NCI-H1105 (cell line): ENCODE data around the gene USP46.

Experiments
- DNase-seq: peaks from one replicate; lab custom pipeline; 2025; lab: John Stamatoyannopoulos, UW

The USP46 gene

DNA sequence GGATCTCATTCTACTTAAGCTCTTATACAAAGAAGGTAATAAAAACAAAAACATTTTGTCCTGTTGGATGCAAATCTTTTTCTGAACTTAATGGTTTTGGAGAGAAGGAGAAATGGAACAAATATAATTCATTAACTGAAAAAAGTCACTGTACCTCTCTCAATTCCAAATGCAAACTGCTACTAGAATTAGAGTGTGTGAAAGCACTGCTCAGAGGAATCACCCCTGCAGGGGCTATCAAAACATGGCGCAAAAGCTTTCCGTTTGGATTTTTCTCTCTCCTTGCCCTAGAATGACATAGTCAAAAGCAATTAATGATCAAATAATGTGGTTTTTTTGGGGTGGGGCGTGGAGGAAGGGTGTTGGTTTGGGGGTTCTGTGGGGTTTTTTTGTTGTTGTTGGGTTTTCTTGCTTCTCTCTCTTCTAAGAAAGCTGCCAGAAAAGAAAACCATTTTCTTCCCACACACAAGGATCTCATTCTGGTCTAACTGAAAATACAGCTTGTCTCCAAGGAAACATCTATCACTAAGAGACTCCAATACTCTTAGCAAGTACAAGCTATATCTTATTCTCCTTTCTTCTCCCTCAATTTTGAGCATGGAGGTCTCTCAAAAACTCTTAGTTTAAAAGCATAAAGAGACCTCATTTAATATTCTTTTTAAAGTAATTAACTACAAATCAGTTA lies 41.6 kb downstream of the USP46 start:
- DNase-seq = no peak

DNA sequence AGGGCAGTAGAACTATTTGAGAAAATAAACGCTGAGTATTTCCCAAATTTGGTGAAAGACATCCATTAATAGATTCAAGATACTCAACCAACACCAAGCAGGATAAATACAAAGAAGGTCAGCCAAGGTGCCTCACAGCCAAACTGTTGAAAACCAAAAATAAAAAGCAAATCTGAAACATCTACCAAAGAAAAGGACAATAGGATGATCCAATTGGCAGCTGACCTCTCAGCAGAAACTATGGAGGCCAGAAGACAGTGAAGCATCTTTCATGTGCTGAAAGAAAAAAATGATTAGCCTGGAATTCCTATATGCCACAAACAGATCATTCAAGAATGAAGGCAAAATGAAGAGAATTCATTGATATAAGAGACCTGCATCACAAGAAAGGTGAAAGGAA lies 44.9 kb downstream of the USP46 start:
- DNase-seq = no peak

DNA sequence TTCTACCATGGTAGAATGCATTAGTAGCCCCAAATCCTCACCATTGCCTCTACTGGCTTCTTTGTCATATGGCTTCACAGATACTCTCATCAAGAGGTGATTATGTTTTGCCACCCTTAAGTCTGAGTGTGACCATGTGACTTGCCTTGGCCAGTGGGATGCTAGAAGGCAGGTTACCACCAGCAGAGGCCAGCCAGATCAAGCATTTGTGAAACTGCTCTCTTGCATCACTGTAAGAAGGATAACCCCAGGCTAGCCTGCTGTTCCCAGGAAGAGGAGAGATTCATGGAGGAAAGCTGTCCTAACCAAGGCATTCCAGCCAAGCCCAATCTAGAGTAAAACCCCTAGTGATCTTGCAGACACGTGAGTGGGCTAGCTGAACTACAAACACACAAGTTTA lies 46.8 kb downstream of the USP46 start:
- DNase-seq = no peak

DNA sequence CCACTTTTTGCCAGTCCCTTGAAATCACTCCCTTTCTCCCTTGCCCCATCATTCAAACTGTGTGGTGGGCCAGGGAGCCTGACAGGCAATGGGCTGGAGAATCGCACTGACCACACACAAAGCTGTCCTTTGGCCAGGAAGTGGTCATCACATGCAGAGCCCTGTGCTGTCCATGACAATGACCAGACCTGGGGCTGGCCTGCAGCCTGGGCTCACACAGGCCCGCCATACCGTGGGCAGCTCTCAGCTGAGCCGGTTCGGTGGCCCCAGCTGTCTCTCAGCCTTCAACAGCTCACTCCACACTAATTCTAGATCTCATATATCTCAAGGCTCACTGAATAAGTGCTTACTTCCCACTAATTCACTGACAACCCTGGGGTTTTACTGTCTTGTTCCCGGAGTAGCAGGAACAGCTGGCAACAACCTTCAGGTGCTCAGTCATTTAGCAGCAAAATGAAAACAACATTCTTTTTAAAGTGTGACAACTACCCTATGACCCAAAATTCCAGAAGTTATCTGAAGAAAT lies 48.0 kb downstream of the USP46 start:
- no peak for DNase-seq

DNA sequence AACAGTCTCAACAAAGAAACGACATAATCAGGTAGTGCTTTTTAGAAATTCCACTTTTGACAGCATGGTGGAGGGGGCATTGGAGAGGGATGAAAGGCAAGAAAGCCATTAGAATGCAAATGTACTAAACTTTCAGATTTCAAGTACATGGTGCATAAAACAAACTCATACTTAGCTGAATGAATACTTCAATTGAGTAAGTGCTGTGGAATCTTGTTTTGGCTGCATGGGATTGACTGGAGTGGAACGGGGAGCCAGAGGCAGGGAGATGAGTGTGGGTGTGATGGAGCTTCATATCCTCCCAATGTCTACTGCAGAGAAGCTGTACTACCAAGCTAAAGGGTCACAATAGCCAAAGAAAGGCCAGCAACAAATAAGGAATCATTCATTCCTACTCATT lies 52.4 kb downstream of the USP46 start:
- DNase-seq = no peak

DNA sequence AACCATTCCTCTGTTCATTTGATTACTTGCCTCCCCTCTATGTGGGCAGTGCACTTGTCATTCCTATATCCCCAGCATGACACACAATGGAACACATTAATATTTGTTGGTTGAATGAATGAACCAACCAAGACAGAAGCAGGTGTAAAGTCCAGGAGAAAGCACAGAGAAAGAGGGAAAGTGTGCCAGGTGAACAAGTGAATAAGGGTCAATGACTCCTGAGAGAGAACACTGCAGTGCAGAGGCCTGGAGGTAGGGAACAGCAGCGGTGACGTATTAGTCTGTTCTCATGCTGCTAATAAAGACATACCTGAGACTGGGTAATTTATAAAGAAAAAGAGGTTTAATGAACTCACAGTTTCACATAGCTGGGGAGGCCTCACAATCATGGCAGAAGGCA lies 53.1 kb downstream of the USP46 start:
- no peak for DNase-seq

DNA sequence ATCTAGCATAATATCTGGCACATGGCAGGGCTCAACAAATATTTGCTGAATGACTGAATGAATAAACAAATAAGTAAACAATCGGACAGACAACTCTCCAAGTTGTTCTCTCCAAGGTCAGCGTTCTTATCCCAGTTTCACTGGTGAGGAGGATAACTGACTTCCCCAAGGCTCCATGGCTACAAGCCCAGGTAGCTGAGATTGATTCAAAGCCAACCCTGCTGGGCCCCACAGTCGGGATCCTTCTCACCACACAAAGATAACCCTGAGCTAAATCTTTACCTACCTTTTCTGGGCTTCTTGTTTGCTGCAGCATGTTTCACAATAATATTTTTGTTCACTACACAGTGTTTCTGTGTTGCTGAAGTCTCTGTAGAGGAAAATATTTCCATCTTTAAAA lies 54.9 kb downstream of the USP46 start:
- no peak for DNase-seq

DNA sequence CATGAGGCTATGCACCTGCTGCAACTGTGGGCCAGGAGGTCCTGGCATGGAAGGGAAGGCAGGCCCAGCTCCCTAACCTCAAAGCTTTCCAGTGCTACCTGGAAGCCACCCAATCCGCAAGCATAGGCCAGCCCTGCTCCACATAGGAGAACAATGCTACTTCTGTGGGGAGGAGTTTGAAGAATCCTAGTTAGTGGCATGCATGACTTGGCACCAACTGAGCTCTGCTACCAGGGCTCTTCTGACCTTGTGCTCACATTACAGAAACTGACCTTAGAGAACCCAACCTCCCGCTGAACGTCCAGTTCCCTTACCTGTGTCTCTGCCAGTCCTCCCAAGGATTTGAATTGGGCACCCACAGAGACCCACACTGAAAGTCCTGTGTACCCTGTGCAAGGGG lies 58.8 kb downstream of the USP46 start:
- no peak for DNase-seq

DNA sequence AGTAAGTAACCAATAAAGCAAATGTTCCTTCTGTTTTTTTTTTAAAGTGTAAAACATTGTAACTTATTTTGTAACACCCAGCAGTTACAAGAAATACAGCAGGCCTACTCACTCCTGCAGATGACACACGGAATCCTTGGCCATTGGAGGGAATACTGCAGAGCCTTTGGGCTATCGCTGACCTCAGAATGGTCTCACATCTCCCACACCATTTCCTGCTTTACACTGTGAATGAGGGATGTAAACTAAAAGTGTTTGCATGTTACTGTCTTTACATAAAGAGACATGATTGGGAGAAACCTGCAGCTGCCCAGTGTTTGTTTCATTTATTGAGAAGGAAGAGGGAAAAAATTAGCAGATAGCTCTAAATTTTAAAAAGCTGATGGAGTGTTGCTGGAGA lies 64.1 kb downstream of the USP46 start:
- DNase-seq = no peak

DNA sequence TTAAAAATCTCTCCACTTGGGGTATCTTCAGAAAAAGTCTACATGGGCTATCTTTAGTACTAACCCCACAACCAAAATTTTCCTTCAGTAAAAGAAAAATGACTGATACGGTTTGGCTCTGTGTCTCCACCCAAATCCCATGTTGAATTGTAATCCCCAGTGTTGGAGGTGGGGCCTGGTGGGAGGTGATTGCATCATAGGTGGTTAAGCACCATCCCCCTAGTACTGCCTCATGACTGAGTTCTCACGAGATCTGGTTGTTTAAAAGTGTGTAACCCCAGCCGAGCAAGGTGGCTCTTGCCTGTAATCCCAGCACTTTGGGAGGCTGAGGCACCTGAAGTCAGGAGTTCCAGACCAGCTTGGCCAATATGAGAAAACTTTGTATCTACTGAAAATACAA lies 66.8 kb downstream of the USP46 start:
- no peak for DNase-seq

DNA sequence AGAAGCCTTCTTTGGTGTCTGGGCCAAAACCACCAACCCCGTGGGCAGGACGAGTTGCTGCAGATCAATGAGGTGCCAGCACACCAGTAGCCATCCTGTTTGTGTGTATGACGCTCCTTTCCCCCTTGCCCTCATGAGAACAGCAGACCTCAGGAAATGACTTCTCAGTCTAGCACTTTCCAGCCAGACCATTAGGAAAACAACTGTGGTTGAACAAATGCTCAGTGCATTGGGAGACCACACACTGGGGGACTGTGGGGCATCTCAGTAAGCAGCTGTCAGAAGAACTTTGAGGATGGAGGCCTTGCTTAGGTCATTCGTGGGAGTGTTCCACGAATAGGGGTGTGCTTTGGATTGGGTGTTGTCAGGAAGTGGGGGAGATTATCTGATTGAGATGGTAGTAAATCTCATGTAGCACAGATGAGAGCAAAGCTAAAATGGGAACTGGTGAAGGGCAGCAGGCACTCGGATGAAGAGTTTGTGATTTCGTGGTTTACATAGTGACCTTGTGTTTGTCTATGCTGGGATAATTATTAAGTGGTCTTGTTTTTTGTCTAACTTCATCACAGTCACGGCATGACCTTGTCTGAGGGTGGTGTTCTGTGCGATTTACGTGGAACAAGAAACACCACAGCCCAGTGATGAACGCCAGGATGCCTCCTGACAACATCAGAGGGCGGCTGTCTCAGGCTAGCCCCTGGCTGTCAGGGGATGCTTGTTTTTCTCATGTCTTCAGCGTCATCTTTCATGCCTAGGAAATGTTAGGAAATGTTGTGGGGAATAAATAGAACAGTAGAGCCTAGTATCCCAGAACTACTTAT lies 70.1 kb downstream of the USP46 start:
- DNase-seq = no peak

DNA sequence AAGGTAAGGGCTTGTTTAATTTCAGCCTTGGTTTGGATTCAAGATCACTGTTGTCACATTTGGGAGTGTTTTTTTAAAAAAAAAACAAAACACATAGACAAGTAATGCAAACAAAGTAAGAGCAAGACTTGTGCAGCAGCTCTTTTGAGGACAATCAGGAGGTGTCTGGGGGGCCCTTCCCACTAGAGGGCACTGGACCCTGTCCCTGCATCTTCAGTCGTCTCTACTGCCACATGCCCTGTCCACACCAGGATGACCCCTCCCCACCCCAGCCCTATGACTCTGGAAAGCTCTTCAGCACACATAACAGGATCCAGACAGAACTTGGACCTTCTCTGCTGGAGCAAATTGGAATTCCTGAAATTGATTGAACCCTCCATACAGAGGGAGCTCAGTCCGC lies 71.0 kb downstream of the USP46 start:
- DNase-seq = no peak

DNA sequence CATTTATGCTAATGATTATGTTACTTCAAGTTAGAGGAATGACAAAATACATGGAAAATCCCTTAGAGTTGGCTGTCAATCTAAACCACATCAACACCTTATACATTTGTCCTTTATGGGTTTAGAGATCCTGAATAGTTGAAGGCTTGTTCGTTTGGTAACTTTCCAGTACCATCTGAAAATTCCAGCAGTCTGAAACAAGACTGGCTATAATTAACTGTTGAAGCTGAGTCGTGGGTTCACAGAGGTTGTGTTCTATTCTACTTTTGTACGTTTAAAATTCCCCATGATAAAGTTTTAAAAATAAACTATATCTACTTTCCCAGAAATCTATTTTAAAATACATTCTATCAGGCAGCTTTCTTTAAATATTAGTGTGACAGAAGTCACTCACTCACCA lies 73.0 kb downstream of the USP46 start:
- no peak for DNase-seq

DNA sequence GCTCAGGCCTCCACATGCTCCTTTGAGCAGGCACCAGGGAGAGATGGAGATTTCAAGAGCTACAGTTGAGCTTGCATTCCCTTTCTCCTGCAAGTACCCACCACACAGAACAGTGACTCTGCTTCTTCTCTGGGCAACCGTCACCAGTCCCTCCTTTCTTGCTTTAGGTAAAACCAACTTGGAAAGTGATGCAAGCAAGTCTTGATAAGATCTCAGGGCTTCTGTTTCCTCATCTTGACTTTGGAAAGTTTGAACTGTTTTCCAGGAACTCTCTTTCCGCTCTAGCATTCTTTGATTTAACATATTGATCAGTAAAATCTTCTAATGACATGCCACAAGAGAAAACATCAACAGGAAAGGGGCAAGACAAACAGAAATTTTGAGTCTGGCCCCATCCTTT lies 73.7 kb downstream of the USP46 start:
- no peak for DNase-seq

DNA sequence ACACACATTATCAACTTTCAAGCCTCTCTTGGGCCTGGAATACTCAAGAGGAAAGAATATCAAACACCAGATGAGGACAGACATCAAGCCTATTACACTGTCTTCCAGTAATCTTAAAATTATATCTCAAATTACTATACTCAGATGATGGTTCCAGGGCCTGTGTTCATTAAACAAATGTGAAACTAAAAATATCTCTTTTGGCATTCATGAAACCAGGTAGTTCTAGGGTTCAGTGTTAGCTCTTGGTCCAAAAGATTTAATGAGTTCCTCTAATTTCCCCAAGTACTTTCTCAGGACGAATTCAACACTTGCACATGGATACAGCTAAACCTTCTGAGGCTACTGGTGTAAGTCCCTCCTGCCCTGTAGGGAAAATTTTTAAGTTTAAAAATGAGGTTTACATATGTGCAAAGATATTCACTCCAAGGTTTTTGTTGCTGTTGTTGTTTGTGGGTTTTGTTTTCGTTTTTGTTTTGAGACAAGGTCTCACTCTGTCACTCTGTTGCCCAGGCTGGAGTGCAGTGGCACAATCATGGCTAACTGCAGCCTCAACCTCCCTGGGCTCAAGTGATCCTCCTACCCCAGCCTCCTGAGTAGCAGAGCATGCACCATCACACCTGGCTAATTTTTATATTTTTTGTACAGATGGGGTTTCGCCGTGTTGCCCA lies 79.4 kb downstream of the USP46 start:
- no peak for DNase-seq

DNA sequence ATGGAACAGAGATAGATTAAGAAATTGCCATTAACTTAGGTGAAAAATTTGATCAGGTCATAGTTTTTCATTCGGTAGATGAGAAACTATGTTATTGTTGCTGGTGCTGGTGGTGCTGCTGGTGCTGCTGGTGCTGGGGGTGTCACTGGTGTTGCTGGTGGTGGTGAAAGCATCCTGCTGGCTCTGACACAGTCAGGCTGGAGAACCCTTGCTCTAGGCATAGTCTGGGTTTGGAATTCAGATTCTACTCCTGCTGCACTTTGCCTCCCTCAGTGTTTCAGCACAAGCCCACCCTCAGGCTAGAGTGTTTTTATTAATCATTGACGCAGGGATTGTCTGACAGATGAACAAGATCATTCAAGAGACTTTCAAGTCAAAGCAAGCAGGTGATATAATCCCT lies 80.2 kb downstream of the USP46 start:
- no peak for DNase-seq

DNA sequence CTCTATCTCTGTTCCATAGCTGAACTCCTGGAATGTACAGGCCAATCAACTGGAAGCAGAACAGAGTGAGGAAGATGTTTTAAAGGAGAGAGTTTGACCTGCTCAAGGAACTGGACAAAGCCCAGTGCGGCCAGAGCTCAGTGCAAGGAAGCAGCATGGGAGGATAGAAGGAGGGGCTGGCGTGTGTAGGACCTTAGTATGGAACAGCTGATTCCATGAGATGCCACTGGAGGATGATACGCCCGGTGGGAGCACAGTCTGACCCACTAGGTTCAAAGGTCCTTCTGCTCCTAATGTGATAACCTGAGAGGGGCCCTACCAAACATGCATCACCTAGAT lies 81.5 kb downstream of the USP46 start:
- DNase-seq = no peak

DNA sequence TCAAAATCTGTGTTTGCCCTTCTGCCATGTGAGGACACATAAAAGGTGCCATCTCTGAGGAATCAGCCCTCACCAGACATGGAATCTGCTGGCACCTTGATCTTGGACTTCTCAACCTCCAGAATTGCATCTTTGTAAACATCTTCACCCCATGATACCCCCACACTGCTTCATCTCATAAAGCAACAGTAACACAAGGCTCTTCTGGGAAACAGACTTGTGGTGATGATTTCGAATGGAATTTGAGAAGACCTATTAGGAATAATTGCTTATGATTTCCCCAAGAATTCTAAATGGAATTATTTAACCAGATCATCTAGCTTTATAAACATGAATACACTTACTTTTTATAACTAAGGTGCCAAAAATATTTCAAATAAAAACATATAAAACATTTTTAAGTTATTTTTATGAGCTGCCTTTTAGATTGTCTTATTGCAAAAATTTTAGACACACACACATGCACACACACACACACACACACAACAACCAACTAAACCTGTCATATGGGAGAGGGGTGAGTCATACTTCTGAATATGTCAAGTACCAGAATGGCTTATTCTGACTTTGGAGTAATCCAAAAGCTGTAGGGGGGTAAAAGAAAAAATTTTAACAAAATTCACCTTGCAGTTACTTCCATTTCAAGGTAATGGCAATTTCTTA lies 82.0 kb downstream of the USP46 start:
- DNase-seq = no peak

DNA sequence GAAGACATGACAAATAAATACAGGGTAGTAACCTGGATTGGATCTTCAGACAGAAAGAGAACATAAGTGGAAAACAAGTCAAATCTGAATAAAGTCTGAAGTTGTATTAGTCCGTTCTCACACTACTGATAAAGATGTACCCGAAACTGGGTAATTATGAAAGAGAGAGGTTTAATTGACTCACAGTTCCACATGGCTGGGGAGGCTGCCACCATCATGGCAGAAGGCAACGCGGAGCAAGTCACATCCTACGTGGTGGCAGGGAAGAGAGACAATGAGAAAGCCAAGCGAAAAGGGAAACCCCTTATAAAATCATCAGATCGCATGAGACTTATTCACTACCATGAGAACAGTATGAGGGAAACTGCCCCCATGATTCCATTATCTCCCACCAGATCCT lies 82.8 kb downstream of the USP46 start:
- no peak for DNase-seq

DNA sequence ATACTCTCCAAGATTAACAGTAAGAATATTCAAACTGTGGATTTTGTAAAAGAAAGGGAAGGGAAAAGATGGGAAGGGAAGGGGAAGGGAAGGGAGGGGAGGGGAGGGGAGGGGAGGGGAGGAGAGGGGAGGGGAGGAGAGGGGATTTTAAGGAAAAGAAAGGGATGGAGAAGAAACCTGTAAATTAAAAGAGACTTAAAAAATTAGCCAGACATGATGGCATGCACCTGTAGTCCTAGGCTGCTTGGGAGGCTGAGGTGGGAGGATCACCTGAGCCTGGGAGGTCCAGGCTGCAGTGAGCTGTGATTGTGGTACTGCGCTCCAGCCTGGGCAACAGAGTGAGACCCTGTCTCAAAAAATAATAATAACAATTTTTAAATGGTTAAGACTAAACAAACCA lies 83.7 kb downstream of the USP46 start:
- no peak for DNase-seq

DNA sequence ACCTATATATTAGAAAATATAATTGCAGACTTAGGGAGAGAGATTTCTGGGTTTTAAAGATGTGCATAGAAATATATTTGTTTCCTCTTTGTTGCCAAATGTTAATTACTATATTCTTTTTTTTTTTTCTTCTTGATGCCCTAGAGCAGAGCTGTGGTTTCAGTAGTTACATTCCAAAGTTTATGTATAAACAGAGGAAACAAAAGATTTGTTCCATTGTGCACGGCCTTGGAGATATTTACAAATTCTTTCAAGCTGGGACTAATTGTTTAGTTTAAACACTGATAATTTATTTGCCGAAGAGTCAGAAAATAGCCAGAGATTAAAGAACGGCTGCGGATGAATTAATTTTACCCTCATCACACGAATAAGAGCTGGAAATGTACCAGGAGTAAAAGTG lies 85.1 kb downstream of the USP46 start:
- no peak for DNase-seq

DNA sequence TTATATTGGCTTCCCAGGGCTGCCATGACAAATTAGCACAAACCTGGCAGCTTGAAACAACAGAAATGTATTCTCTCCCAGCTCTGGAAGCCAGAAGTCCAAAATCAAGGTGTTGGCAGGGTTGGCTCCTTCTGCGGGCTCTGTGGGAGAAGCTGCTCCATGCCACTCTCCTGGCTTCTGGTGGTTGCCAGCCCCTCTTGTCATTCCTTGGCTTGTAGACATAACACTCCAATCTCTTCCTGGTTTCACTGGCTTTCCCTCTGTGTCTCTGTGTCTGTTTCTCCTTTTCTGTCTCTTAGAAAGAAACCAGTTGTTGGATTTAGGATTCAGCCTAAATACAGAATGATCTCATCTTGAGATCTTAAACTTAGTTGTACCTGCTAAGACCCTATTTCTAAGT lies 85.5 kb downstream of the USP46 start:
- DNase-seq = no peak
